ENCODE data around the gene YY1.
A peak's percentile ranks its signal among the peaks of the same experiment; 100 is the strongest.

YY1 gene

GRCh38 chr14:100215330-100215885 is 23.5 kb upstream of the YY1 start:
- peak overlapping the region; percentile 96; the same call in 1 of the 2 replicates for H3K27ac ChIP-seq
- no peak for TF ChIP-seq ZFX (IDR thresholded peaks at IDR 0.05)

DNA sequence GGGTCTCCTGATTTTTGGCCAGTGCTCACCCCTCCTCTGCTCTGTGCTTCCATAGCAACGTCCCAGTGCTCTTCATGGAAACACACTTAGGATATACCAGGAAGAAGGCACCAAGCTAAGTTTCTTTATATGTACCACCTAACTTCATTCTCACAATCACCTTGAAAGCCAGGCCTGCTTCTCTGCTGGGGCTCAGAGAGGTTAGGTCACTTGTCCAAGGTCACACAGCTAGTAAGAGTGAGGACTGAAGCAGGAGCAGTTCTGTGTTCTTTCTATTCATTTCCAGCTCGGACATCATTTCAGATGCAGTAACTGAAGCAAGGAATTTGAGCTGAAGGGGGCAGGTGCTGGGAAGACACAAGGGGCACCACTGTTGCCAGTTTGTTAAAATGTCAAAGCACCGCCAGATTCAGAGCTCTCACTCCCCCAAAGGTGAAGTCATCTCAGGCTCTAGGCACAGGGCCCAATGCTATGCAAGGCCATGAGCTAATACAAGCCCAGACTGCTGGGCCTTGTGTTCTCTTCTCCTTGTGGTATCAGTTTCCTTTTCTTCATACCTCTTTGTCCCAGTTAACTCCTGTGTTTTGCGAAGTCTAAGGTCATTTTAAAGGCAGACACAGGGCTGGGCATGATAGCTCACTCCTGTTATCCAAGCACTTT is 19.7 kb upstream of the YY1 start:
- H3K27ac ChIP-seq: no peak overlapping the region
- TF ChIP-seq, protein P1, sequence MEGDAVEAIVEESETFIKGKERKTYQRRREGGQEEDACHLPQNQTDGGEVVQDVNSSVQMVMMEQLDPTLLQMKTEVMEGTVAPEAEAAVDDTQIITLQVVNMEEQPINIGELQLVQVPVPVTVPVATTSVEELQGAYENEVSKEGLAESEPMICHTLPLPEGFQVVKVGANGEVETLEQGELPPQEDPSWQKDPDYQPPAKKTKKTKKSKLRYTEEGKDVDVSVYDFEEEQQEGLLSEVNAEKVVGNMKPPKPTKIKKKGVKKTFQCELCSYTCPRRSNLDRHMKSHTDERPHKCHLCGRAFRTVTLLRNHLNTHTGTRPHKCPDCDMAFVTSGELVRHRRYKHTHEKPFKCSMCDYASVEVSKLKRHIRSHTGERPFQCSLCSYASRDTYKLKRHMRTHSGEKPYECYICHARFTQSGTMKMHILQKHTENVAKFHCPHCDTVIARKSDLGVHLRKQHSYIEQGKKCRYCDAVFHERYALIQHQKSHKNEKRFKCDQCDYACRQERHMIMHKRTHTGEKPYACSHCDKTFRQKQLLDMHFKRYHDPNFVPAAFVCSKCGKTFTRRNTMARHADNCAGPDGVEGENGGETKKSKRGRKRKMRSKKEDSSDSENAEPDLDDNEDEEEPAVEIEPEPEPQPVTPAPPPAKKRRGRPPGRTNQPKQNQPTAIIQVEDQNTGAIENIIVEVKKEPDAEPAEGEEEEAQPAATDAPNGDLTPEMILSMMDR (conservative IDR thresholded peaks at IDR 0.05): no peak
- no peak for TF ChIP-seq ZFX (IDR thresholded peaks at IDR 0.05)

GRCh38 chr14:100221533-100222223 is 17.3 kb upstream of the YY1 start:
- TF ChIP-seq, protein P1 (conservative IDR thresholded peaks at IDR 0.05): no peak
- TF ChIP-seq ZFX (IDR thresholded peaks at IDR 0.05): no peak
- H3K27ac ChIP-seq: no peak overlapping the region

- TF ChIP-seq, protein P1 (conservative IDR thresholded peaks at IDR 0.05): no peak
- TF ChIP-seq ZFX (IDR thresholded peaks at IDR 0.05): no peak
- H3K27ac ChIP-seq: no peak overlapping the region
Measured at GRCh38 chr14:100222224-100223093, 16.5 kb upstream of the YY1 start.

DNA sequence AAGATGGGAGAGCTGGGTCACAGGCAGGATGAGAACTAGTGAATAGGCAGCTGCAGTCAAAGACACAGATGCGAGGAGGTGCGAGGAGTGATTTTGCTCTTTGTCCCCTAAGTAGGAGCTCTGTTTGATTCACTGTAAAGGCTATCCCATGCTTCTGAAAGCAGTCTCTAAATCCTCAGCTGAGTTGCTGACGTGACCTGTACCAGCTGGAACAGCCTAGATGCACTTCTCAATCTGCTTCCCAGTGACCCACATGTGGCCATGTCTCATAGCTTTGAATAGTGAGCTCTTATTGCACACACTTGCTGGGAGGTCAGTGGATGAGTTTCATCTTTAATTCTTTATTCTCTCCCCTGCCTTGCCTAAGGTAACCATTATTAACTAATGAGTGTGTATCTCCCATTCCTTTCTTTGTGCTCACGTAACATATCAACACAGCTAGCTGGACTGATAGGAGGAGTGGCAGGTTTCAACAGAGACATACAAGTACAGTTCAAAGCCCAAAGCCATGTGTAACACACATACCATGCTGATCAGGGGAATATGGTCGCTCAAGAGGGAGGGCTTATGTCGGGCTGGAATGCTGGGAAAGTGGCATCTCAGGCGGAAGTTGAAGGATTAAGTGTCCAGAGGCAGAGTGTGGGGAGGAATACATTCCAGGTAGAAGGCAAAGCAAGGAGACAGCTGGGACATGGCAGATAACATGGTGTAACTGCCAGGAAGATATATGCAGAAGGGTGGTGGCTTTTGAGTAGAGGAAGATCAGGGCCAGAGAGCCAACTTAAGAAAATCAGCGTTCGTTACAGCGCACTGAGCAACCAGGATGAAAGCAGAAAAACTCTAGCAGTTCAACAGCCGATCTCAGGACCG is 15.4 kb upstream of the YY1 start:
- TF ChIP-seq, protein P1 (conservative IDR thresholded peaks at IDR 0.05): no peak
- no peak for TF ChIP-seq ZFX (IDR thresholded peaks at IDR 0.05)
- no peak overlapping the region for H3K27ac ChIP-seq

DNA sequence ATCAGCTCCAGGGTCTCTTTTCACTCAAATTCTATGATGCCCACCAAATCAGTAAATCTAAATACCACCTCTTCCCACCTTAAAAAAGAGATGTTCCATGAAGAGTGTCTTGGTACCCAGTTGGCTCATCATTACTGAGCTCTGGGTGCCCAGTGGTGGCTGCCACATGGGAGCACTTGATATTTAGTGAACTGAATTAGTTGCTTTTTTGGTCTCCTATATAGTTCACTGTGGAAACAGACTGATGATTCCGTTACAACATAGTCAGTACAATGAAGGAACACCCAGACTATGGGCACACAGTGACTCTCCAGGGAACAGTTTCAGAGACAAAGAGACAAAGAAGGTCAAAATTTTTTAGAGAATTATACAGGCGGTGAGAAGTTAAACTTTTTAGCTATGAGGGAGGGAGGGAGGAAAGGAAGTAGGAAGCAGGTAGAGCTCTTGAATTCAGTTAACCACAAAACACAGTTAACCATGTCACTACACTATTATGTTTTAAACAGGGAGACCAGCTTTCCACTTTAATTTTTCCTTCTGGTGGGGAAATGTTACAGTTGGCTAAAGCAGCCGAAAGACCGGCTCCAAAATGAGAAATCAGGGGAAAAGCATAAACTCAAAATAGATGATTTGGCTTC is 14.6 kb upstream of the YY1 start:
- TF ChIP-seq, protein P1 (conservative IDR thresholded peaks at IDR 0.05): no peak
- H3K27ac ChIP-seq: no peak overlapping the region

Data from C4-2B (cell line).